CD4-positive, alpha-beta T cell treated with Interleukin-2 at 100 ng/mL for 4 hours (primary cell): ENCODE measurements around the gene B3GNT2.

Experiments used
- DNase-seq: peaks from one replicate; pipeline ENCODE4 v3.0.0-alpha.2; 2020; ENCODE audit warnings: low spot score

Gene B3GNT2

DNA sequence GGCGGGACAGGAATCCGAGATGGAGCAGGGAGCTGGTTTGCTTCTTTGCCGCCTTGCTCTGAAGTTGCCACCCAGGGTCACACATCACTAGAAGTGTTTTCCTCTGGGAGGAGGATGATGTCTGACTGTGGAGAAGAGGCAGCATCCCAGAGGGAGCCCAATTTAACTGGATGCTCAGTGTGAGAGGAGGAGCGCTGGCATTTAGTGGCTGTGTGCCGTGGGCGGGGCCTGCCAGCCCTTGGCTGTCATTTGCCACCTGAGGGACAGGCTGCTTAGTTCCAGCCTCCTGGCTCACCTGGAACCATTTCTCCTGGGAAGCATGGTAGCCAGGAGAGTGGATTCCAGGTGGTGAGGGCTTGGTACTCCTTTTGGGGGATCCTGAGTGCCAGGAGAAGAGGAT is 9.6 kb downstream of the B3GNT2 start:
- no peak for DNase-seq

GRCh38 chr2:62206024-62206423 is 10.1 kb downstream of the B3GNT2 start:
- no peak for DNase-seq

GRCh38 chr2:62207491-62207890 is 11.6 kb downstream of the B3GNT2 start:
- no peak for DNase-seq

- DNase-seq = no peak
Measured at GRCh38 chr2:62208074-62208757, 12.3 kb downstream of the B3GNT2 start.

DNA sequence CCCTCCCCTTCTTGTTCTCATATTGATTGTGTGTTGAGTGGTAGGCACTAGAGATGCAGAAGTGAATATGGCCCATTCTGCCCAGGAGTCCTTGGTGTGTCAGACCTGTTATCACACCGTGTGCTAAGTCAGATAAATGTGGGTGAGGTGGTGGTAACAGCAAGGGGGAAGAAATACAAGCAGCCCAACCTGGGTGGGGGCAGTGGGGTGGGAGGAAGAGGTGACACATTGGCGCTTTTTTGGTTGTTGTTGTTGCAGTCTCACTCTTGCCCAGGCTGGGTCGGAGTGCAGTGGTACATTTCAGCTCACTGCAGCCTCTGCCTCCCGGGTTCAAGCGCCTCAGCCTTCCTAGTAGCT is 12.8 kb downstream of the B3GNT2 start:
- DNase-seq = peak; percentile 70

- no peak for DNase-seq
Measured at GRCh38 chr2:62209427-62209991, 13.6 kb downstream of the B3GNT2 start.

GRCh38 chr2:62215306-62216064 is 19.6 kb downstream of the B3GNT2 start:
- no peak for DNase-seq

- no peak for DNase-seq
Measured at GRCh38 chr2:62216113-62216512, 20.2 kb downstream of the B3GNT2 start.

- DNase-seq = no peak
Measured at GRCh38 chr2:62216616-62217015, 20.7 kb downstream of the B3GNT2 start.

- DNase-seq = no peak
Measured at GRCh38 chr2:62217421-62217820, 21.5 kb downstream of the B3GNT2 start.

DNA sequence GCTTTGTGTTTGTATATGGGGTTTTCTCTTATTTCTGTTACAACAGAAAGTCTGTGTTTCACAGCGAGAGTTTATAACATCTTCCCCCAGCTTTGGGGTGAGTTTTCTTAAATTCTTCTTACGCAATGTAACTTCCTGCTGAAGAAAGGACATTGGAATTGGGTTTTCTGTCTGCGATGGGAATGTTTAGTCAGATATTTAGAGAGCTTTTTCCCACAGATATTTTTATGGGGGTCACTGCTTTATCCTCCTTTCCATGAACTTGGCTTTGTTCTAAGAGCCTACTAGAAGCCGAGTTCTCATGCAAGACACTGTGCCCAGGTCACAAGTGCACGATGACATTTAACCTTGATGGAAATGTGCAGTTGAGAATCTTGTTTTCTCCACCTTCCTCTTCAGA is 22.1 kb downstream of the B3GNT2 start:
- DNase-seq = no peak

DNA sequence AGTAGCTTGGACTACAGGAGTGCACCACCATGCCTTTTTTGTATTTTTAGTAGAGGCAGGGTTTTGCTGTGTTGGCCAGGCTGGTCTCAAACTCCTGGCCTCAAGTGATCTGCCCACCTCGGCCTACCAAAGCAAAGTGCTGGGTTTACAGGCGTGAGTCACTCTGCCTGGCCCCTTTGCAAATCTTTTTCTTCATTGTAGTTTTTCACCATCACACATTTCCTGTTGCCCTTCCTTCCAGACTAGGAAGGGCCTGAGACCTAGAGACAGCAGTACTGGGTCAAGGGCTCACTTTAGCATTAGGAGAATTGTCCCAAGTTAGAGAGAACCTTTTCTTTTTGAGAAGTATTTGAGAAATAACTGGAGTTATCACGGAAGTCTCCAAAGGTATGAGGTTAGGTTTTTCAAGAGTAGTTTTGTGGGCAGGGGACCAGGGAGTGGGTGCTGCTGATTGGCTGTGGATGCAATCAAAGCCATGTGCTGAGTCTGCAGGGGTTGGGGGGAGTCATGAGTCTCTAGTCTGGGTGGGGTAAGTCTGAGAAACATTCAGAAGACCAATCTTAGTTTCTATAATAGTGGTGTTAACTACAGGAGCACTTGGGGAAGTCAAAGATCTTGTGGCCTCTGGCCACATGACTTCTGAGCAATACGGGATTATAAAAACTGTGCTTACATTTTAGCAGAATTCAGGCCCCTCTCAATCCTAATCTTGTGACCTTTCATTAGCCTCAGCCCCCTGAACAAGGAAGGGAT is 23.7 kb downstream of the B3GNT2 start:
- DNase-seq = no peak

GRCh38 chr2:62221141-62221540 is 25.2 kb downstream of the B3GNT2 start:
- DNase-seq = no peak

DNA sequence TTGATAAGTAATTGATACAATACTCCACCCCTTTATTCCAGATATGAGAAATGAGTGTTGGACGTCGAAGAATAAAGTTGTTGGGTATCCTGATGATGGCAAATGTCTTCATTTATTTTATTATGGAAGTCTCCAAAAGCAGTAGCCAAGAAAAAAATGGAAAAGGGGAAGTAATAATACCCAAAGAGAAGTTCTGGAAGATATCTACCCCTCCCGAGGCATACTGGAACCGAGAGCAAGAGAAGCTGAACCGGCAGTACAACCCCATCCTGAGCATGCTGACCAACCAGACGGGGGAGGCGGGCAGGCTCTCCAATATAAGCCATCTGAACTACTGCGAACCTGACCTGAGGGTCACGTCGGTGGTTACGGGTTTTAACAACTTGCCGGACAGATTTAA is 26.3 kb downstream of the B3GNT2 start:
- DNase-seq = no peak

DNA sequence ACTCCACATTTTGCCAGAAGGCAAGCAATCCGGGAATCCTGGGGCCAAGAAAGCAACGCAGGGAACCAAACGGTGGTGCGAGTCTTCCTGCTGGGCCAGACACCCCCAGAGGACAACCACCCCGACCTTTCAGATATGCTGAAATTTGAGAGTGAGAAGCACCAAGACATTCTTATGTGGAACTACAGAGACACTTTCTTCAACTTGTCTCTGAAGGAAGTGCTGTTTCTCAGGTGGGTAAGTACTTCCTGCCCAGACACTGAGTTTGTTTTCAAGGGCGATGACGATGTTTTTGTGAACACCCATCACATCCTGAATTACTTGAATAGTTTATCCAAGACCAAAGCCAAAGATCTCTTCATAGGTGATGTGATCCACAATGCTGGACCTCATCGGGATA is 26.8 kb downstream of the B3GNT2 start:
- peak; percentile 45 for DNase-seq

- no peak for DNase-seq
Measured at GRCh38 chr2:62224976-62225375, 29.1 kb downstream of the B3GNT2 start.

DNA sequence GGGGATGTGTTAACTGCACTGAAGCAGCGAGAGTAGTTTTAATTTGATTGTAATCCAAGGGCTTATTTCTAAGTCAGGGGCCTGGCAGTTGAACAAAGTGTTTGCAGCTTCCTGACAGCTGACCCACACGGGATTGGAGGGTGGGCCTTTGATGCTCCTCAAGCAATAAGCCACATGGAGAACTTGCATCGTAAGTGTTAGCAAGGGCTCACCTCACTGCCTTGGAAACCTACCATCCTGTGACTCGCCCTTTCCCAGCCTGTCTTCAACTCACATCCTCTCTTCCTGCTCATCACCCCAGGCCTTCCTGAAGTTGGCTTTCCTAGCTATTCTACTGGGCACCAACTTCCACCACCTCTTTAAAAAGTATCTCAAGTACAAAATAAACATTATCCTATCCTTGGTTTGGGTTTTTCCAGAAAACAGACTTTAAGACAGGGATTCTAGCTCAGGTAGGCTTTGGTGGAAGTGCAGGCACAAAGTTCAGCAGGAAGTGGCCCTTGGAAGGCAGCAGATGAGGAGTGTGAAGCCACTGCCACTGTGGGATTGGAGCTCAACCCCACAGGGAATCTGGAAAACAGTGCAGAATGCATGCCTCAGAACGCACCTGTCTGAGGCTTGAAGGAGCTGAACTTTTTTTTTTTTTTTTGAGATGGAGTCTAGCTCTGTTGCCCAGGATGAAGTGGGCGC is 31.6 kb downstream of the B3GNT2 start:
- no peak for DNase-seq

DNA sequence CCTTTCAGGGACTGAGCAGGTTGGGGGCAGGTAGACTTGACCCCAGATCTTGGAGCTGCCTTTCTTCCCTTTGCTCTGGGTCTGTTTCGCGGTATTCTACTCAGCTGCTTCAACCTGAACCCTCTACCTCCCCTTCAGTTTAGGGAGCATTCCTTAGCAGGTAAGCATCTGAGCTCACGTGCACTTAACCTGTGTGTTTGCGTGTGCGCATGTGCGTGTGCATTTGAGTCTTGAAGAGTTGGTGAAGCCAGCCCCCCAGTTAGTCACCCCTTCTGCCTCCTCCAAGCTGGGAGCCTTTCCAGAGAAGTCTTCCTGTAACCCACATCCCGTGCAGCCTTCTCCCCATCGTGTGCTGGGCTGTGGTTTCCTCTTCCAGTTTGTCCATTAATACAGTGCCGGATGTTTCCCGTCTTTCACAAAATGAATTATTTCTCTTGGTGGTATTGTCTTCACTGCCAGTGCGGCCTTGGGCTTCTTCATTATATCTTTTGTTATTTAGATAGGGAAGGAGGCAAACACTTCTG is 33.2 kb downstream of the B3GNT2 start:
- no peak for DNase-seq

DNA sequence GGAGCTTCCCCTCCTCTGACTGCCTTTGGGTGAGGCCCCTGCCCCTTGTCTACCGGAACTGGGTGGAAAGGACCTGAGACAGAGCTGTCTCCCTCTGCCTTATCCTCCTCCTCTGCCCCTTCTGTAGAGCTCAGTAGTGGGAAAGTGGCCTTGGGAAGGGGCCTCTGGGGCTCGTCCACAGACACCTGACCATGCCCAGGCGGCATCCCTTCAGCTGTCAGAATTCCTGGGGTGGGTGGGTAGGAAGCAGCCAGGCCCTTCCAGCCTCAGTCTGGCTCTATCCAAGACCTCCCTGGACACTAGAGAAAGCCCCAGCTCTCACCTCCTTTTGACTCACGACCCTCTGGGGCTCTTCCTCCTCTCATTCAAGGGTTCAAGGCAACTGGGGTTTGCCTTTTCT is 35.6 kb downstream of the B3GNT2 start:
- DNase-seq = no peak

DNA sequence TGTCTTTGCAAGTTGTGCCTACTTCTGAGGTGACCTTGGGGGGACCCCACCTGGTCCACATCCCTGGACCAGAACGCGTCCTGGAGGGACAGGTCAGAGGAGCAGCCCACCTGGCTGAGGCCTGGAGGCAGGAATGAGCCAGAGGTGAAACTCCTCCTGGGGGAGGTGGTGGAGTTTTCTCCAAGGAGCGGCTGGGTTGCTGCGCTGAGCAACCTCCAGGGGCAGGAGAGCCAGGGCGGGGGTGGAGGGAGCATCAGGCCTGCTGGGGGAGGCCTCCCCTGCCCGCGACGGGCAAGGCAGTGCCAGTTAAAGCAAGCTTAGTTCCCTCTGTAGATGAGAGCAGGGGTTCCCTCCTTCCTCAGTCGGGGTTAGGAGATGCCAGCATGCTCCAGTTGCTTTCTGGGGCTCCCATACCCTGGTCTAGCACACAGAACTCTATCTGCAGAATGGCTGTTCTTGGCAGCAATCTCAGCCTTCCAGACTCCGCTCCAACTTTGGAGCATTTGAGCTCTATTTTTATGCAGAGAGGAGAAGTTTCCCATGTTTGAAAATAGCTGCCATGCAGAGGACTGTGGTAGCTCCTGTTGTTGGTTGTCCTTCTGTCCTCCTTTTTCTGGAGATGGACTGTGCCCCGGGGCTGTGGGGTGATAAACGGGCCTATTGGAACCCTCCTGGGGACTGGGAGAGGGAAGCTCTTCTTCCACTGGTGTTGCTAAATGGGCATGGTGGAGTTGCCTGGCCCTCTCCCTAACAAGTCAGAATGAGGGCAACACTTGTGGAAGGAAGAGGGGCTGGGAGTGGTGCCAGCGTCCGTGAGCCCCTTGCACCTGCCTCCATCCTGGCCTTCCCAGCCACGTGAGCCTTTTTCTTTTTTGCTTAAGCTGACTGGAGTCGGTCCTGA is 39.1 kb downstream of the B3GNT2 start:
- DNase-seq = no peak

- no peak for DNase-seq
Measured at GRCh38 chr2:62236499-62236898, 40.6 kb downstream of the B3GNT2 start.
